Stimulated activated CD8-positive, alpha-beta memory T cell treated with anti-CD3 and anti-CD28 coated beads, Interleukin-12 subunit alpha, Interleukin-12 subunit beta, amount 100 ng/mL, for 4 hours (primary cell): ENCODE data around the gene NKIRAS2.
A peak's percentile ranks its signal among the peaks of the same experiment; 100 is the strongest.
"Not testable (repeated sequence)": the region's sequence is repeated elsewhere in the genome, so short reads cannot be mapped to it uniquely, and the experiment has no call there.

Experiments used
- DNase-seq: peaks from one replicate; pipeline ENCODE4 v3.0.0-alpha.2; 2020; ENCODE audit warnings: low read depth

Gene NKIRAS2

GRCh38 chr17:41998497-41998896 is 21.4 kb upstream of the NKIRAS2 start:
- no peak for DNase-seq

GRCh38 chr17:42000413-42001133 is 19.3 kb upstream of the NKIRAS2 start:
- DNase-seq, result no peak

GRCh38 chr17:42001729-42002128 is 18.2 kb upstream of the NKIRAS2 start:
- no peak for DNase-seq

GRCh38 chr17:42002175-42002791 is 17.6 kb upstream of the NKIRAS2 start:
- no peak for DNase-seq

- no peak for DNase-seq
These were observed 17.0 kb upstream of the NKIRAS2 start for GRCh38 chr17:42002792-42003301.

GRCh38 chr17:42005166-42005565 is 14.7 kb upstream of the NKIRAS2 start:
- DNase-seq, result no peak

GRCh38 chr17:42009170-42009569 is 10.7 kb upstream of the NKIRAS2 start:
- no peak for DNase-seq

GRCh38 chr17:42010266-42010680 is 9.6 kb upstream of the NKIRAS2 start:
- not testable (repeated sequence) for DNase-seq

GRCh38 chr17:42010898-42011516 is 8.9 kb upstream of the NKIRAS2 start:
- DNase-seq, result no peak

- DNase-seq, result not testable (repeated sequence)
These were observed 7.5 kb upstream of the NKIRAS2 start for GRCh38 chr17:42012363-42012762.

- DNase-seq, result not testable (repeated sequence)
These were observed 6.2 kb upstream of the NKIRAS2 start for GRCh38 chr17:42013740-42014139.

- no peak for DNase-seq
These were observed 3.5 kb upstream of the NKIRAS2 start for GRCh38 chr17:42016411-42016831.

GRCh38 chr17:42016941-42017865 is 2.7 kb upstream of the NKIRAS2 start, which contains the start of gene DNAJC7:
TSS of gene DNAJC7 (minus strand) at chr17:42017439. CDS start at chr17:42017416, 23 bp downstream.
- peak; percentile 82 for DNase-seq

- no peak for DNase-seq
These were observed 2.1 kb upstream of the NKIRAS2 start for GRCh38 chr17:42017866-42018200.

GRCh38 chr17:42018339-42018738 is 1.6 kb upstream of the NKIRAS2 start:
- no peak for DNase-seq

GRCh38 chr17:42018988-42019387 is 902 bp upstream of the NKIRAS2 start:
- no peak for DNase-seq

- not testable (repeated sequence) for DNase-seq
These were observed 955 bp downstream of the NKIRAS2 start for GRCh38 chr17:42020845-42021244.

GRCh38 chr17:42023524-42024349 is 3.8 kb downstream of the NKIRAS2 start:
- DNase-seq, result no peak

- no peak for DNase-seq
These were observed 5.3 kb downstream of the NKIRAS2 start for GRCh38 chr17:42025191-42025579.

GRCh38 chr17:42025936-42026335 is 6.0 kb downstream of the NKIRAS2 start:
- no peak for DNase-seq
